ENCODE measurements around the gene UBAC2. TPM values are rescaled to one million over a fixed set of nuclear protein-coding genes. Genes with fewer than 3 reads are reported as not detected.

UBAC2 gene
- total and polyA plus RNA-seq, 4 donors, result 49.9 to 77.1 (median 53.7) TPM

DNA sequence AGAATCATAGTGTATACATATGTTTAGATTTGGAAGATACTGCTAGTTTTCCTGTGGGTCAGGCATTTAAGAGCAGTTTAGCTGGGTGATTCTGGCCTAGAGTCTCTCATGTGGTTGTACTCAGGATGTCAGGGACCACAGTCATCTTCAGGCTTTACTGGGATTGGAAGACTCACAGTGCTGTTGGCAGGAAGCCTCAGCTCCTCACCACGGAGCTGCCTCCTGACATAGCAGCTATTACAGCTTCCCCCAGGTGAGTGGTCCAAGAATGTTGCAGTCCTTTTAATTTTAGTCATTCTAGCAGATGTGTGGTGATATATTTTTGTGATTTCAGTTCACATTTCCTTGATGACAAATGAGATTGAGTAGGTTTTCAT lies 74.4 kb downstream of the UBAC2 start:
- H3K36me3 ChIP-seq (ENCODE audit: control insufficient read depth in 4 of 4, insufficient read depth in 4 of 4, low read length in 4 of 4), result peaks cover 0 to 4% (median 2%) of the 10 kb centered on the region in 4 donors
- peaks cover 0 to 5% (median 2%) of the 10 kb centered on the region in 5 donors for H3K4me1 ChIP-seq (ENCODE audit: control insufficient read depth in 5 of 5, insufficient read depth in 5 of 5, low read length in 5 of 5)
- TF ChIP-seq, protein P1, sequence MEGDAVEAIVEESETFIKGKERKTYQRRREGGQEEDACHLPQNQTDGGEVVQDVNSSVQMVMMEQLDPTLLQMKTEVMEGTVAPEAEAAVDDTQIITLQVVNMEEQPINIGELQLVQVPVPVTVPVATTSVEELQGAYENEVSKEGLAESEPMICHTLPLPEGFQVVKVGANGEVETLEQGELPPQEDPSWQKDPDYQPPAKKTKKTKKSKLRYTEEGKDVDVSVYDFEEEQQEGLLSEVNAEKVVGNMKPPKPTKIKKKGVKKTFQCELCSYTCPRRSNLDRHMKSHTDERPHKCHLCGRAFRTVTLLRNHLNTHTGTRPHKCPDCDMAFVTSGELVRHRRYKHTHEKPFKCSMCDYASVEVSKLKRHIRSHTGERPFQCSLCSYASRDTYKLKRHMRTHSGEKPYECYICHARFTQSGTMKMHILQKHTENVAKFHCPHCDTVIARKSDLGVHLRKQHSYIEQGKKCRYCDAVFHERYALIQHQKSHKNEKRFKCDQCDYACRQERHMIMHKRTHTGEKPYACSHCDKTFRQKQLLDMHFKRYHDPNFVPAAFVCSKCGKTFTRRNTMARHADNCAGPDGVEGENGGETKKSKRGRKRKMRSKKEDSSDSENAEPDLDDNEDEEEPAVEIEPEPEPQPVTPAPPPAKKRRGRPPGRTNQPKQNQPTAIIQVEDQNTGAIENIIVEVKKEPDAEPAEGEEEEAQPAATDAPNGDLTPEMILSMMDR (IDR thresholded peaks at IDR 0.05; ENCODE audit: control extremely low read depth, extremely low read depth), result no peak
- WGBS, 2 donors, result 27 to 37% methylated on average over 1 of the region's 1 CpG
- DNase-seq, result no peak
- H3K9ac ChIP-seq (ENCODE audit: insufficient read depth in 1 of 2, low read length in 2 of 2), result no peak overlapping the region
- no peak overlapping the region for H3K4me3 ChIP-seq
- H3K27ac ChIP-seq (ENCODE audit: low read depth in 1 of 2, low read length in 1 of 2), result no peak overlapping the region
- H3K9me3 ChIP-seq (ENCODE audit: control insufficient read depth in 4 of 4, insufficient read depth in 3 of 4, low read length in 3 of 4), result peaks cover 0 to 7% (median under 1%) of the 10 kb centered on the region in 4 donors
- no peak for ATAC-seq (ENCODE audit: insufficient read depth, low FRiP score)
- H3K27me3 ChIP-seq (ENCODE audit: control insufficient read depth in 3 of 3, insufficient read depth in 3 of 3, low read length in 2 of 3), result no peaks in the 10 kb centered on the region

DNA sequence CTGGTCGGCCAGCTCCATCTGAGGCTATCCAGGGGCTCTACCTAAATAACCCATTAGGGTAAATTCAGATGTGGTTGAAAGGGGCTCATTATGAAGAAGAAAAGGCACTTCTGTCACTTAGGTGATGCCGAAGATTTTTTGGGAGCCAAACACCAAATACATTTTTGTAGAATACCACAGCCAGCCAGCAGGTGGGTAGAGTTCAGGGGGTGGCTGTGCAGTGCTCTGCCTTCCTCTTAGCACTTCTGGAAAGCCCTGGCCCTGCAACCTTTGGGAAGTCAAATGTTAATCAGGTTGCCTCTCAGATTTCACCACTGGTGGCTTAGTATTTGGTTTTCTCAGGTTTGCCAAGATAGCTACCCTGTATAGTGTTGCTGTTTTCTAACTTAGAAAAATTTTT lies 76.1 kb downstream of the UBAC2 start:
- Histone ChIP-seq H3K9me3 (ENCODE audit: control insufficient read depth in 4 of 4, insufficient read depth in 3 of 4, low read length in 3 of 4) (peaks cover 0 to 7% (median under 1%) of the 10 kb centered on the region in 4 donors), H3K9ac (ENCODE audit: insufficient read depth in 1 of 2, low read length in 2 of 2) (no peak overlapping the region), H3K4me3 (no peak overlapping the region), H3K36me3 (ENCODE audit: control insufficient read depth in 4 of 4, insufficient read depth in 4 of 4, low read length in 4 of 4) (peaks cover 0 to 4% (median 2%) of the 10 kb centered on the region in 4 donors), H3K27me3 (ENCODE audit: control insufficient read depth in 3 of 3, insufficient read depth in 3 of 3, low read length in 2 of 3) (no peaks in the 10 kb centered on the region), H3K4me1 (ENCODE audit: control insufficient read depth in 5 of 5, insufficient read depth in 5 of 5, low read length in 5 of 5) (peaks cover 0 to 5% (median 2%) of the 10 kb centered on the region in 5 donors), H3K27ac (ENCODE audit: low read depth in 1 of 2, low read length in 1 of 2) (no peak overlapping the region)
- TF ChIP-seq, protein P1 (IDR thresholded peaks at IDR 0.05; ENCODE audit: control extremely low read depth, extremely low read depth), result no peak
- ATAC-seq (ENCODE audit: insufficient read depth, low FRiP score), result no peak
- 78 to 91% methylated on average over 2 of the region's 2 CpGs for WGBS, 2 donors
- no peak for DNase-seq

DNA sequence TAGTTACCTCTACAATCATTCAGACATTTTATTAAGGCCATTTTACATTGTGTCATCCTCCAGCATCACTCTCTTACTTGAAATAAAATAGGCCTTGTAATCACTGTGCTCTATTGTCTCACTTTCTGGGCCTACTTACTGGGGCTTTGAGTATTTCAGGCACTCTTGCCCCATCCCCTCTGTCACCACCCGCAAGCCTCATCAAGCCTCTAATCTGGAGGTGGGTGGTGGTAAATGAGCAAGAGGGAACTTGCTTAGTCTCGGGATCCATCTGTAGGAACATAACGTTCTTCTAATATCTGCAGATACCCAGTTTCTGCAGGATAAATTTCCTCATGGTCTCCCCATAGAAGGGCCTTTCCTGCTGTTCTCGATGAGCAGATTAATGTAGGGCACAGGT lies 77.0 kb downstream of the UBAC2 start:
- Histone ChIP-seq H3K4me1 (ENCODE audit: control insufficient read depth in 5 of 5, insufficient read depth in 5 of 5, low read length in 5 of 5) (peaks cover 2 to 10% (median 8%) of the 10 kb centered on the region in 5 donors), H3K4me3 (no peak overlapping the region), H3K27me3 (ENCODE audit: control insufficient read depth in 3 of 3, insufficient read depth in 3 of 3, low read length in 2 of 3) (no peaks in the 10 kb centered on the region), H3K9ac (ENCODE audit: insufficient read depth in 1 of 2, low read length in 2 of 2) (no peak overlapping the region), H3K27ac (ENCODE audit: low read depth in 1 of 2, low read length in 1 of 2) (no peak overlapping the region), H3K9me3 (ENCODE audit: control insufficient read depth in 4 of 4, insufficient read depth in 3 of 4, low read length in 3 of 4) (peaks cover 0 to 1% (median 0%) of the 10 kb centered on the region in 4 donors), H3K36me3 (ENCODE audit: control insufficient read depth in 4 of 4, insufficient read depth in 4 of 4, low read length in 4 of 4) (peaks cover 0 to 4% (median 2%) of the 10 kb centered on the region in 4 donors)
- TF ChIP-seq, protein P1 (IDR thresholded peaks at IDR 0.05; ENCODE audit: control extremely low read depth, extremely low read depth), result no peak
- ATAC-seq (ENCODE audit: insufficient read depth, low FRiP score), result no peak
- no peak for DNase-seq
- 22 to 78% methylated on average over 4 of the region's 4 CpGs for WGBS, 2 donors

- Histone ChIP-seq H3K36me3 (ENCODE audit: control insufficient read depth in 4 of 4, insufficient read depth in 4 of 4, low read length in 4 of 4) (peaks cover 0 to 4% (median 2%) of the 10 kb centered on the region in 4 donors), H3K9ac (ENCODE audit: insufficient read depth in 1 of 2, low read length in 2 of 2) (no peak overlapping the region), H3K27me3 (ENCODE audit: control insufficient read depth in 3 of 3, insufficient read depth in 3 of 3, low read length in 2 of 3) (no peaks in the 10 kb centered on the region), H3K4me3 (no peak overlapping the region), H3K27ac (ENCODE audit: low read depth in 1 of 2, low read length in 1 of 2) (no peak overlapping the region), H3K9me3 (ENCODE audit: control insufficient read depth in 4 of 4, insufficient read depth in 3 of 4, low read length in 3 of 4) (no peaks in the 10 kb centered on the region), H3K4me1 (ENCODE audit: control insufficient read depth in 5 of 5, insufficient read depth in 5 of 5, low read length in 5 of 5) (peaks cover 2 to 16% (median 8%) of the 10 kb centered on the region in 5 donors)
- ATAC-seq (ENCODE audit: insufficient read depth, low FRiP score) (no peak), DNase-seq (no peak)
- TF ChIP-seq, protein P1 (IDR thresholded peaks at IDR 0.05; ENCODE audit: control extremely low read depth, extremely low read depth), result no peak
- WGBS, 2 donors, result 45 to 64% methylated on average over 5 of the region's 5 CpGs
Observed at GRCh38 chr13:99278200-99278599, 77.5 kb downstream of the UBAC2 start.
